ENCODE results near the gene CDKAL1. TPM values are rescaled to one million over a fixed set of nuclear protein-coding genes. Genes with fewer than 3 reads are reported as not detected.

CDKAL1 gene
- total RNA-seq, 1 donor from 2014 or later = 13.4 TPM

DNA sequence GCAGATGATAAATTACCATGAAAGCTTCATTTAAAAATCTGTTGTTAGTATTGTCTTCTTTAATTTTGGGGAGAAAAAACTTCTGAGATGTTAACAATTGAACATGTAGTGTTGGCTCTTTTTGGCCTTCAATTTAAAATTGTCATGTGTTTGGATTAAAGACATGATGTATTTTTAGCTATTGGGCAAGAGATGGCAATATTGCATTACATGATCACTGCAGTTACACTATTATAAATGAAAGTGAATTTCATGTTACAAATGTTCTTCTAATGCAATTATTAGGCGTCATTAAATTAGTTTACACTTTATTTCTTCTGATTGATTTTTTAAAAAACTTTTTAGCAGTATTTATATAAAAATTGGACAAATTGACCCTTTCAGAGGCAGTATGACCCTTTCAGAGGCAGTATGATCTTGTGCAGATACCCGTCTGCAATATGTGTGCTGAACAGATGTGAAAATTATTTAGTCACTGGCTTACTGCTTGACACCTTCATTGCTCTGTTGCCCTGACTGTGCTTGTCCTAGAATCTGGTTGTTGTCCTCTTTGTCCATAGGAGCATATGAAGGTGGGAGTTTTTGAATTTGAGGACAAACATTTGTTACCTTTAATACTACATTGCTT lies 25.8 kb downstream of the CDKAL1 start:
- TF ChIP-seq, protein P1, sequence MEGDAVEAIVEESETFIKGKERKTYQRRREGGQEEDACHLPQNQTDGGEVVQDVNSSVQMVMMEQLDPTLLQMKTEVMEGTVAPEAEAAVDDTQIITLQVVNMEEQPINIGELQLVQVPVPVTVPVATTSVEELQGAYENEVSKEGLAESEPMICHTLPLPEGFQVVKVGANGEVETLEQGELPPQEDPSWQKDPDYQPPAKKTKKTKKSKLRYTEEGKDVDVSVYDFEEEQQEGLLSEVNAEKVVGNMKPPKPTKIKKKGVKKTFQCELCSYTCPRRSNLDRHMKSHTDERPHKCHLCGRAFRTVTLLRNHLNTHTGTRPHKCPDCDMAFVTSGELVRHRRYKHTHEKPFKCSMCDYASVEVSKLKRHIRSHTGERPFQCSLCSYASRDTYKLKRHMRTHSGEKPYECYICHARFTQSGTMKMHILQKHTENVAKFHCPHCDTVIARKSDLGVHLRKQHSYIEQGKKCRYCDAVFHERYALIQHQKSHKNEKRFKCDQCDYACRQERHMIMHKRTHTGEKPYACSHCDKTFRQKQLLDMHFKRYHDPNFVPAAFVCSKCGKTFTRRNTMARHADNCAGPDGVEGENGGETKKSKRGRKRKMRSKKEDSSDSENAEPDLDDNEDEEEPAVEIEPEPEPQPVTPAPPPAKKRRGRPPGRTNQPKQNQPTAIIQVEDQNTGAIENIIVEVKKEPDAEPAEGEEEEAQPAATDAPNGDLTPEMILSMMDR (IDR thresholded peaks at IDR 0.05; ENCODE audit: insufficient read depth, low read length, severe bottlenecking) = no peak
- Histone ChIP-seq H3K4me3 (ENCODE audit: low read depth, low read length) (no peak overlapping the region), H3K36me3 (ENCODE audit: control insufficient read depth, insufficient read depth, low read length) (no peaks in the 10 kb centered on the region), H3K27me3 (ENCODE audit: control insufficient read depth, insufficient read depth, low read length) (no peaks in the 10 kb centered on the region)
- FAIRE-seq (no peak), DNase-seq (ENCODE audit: low read depth) (no peak)

DNA sequence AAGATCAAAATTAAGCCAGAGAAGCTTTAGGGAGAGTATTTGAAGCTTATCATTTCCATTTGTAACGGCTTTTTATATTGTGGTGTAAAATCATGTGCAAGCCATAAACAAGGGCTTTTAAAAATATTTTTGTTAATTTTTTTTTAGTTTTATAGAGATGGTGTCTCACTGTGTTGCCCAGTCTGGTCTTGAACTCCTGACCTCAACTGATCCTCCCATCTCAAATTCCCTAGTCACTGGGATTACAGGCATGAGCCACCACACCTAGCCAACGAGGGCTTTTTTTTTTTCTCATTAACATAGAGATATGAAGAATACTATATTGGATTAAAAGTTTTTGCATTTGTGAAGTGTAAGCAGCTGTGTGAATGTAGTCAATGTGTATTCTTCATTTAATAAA lies 29.1 kb downstream of the CDKAL1 start:
- H3K27me3 ChIP-seq (ENCODE audit: control insufficient read depth, insufficient read depth, low read length) = no peaks in the 10 kb centered on the region
- DNase-seq (ENCODE audit: low read depth) (no peak), FAIRE-seq (no peak)
- no peak overlapping the region for H3K4me3 ChIP-seq (ENCODE audit: low read depth, low read length)
- no peaks in the 10 kb centered on the region for H3K36me3 ChIP-seq (ENCODE audit: control insufficient read depth, insufficient read depth, low read length)
- TF ChIP-seq, protein P1 (IDR thresholded peaks at IDR 0.05; ENCODE audit: insufficient read depth, low read length, severe bottlenecking) = no peak

DNA sequence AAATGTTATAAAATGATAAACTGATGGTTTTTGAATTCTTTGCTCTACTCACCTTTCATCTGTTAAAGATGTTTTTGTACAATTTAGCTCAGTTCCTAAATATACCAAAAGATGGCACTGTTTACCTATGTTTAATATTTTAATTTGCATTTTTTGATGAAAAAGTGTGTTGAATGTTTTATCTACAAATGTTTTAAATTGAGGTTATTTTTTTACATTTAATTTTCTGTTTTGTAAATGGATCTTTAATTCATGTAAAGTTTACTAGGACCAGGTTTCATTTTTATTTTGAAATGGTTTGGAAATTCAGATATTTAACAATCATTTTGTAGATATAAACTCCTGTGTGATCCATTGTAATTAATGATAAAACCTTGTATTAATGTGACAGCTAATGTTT lies 30.0 kb downstream of the CDKAL1 start:
- FAIRE-seq = no peak
- no peak overlapping the region for H3K4me3 ChIP-seq (ENCODE audit: low read depth, low read length)
- H3K27me3 ChIP-seq (ENCODE audit: control insufficient read depth, insufficient read depth, low read length) = no peaks in the 10 kb centered on the region
- no peaks in the 10 kb centered on the region for H3K36me3 ChIP-seq (ENCODE audit: control insufficient read depth, insufficient read depth, low read length)
- DNase-seq (ENCODE audit: low read depth) = peak; percentile 20
- TF ChIP-seq, protein P1 (IDR thresholded peaks at IDR 0.05; ENCODE audit: insufficient read depth, low read length, severe bottlenecking) = peak; percentile 14

DNA sequence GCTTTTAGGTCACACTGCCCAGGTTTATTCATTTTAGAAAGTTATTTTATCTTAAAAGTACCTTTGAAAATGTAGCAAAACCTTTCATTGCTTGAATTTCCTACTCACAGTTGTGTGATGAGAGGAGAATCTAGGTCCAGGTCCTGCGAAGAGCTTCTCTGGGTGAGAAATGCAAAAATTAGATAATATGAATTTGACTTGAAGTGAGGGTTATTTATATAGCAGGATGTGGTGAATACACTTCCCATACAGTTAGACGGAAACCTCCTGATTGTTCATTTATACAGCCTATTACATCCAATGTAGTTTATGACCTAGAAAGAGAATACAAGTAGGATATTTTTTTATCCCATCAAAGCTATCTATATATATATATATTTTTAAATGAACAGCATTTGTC lies 30.5 kb downstream of the CDKAL1 start:
- TF ChIP-seq, protein P1 (IDR thresholded peaks at IDR 0.05; ENCODE audit: insufficient read depth, low read length, severe bottlenecking) = no peak
- FAIRE-seq (no peak), DNase-seq (ENCODE audit: low read depth) (no peak)
- Histone ChIP-seq H3K4me3 (ENCODE audit: low read depth, low read length) (no peak overlapping the region), H3K27me3 (ENCODE audit: control insufficient read depth, insufficient read depth, low read length) (no peaks in the 10 kb centered on the region), H3K36me3 (ENCODE audit: control insufficient read depth, insufficient read depth, low read length) (no peaks in the 10 kb centered on the region)

DNA sequence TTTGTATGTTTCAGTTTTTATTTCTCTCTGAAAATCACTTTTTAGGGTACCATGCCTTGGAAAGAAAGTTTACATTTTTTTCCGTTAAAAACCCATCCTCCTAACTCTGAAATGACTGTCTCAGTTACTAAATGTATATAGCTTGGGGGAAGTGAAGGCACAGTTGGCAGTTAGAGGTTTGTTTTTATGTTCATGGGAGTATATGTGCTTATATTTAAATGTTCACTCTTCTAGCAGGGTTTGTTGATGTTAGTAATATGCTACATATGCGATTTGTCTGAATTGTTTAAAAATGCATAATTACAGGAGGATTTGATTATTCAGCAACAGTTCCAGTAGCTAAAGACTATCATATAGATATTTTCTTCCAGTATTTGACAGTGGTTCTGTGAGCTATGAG lies 31.1 kb downstream of the CDKAL1 start:
- FAIRE-seq (no peak), DNase-seq (ENCODE audit: low read depth) (no peak)
- Histone ChIP-seq H3K4me3 (ENCODE audit: low read depth, low read length) (no peak overlapping the region), H3K27me3 (ENCODE audit: control insufficient read depth, insufficient read depth, low read length) (no peaks in the 10 kb centered on the region), H3K36me3 (ENCODE audit: control insufficient read depth, insufficient read depth, low read length) (no peaks in the 10 kb centered on the region)
- TF ChIP-seq, protein P1 (IDR thresholded peaks at IDR 0.05; ENCODE audit: insufficient read depth, low read length, severe bottlenecking) = no peak

DNA sequence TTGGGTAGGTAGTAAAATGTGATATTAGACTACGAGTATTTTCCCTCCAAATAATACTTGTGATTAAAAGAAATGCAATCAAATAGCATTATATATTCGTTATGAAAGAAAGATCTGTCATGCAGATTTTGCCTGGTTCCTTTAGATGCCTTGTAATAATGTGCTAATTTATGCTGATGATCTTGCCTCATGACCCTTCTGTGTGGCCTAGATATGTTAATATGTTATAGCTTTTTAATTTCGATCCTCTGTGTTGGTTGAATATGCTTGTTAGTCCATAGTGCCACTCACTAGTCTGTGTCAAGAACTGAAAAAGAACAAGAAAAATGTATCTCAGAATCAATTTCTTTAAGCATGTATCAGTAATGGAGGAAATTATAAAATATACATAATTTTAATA lies 31.9 kb downstream of the CDKAL1 start:
- Histone ChIP-seq H3K4me3 (ENCODE audit: low read depth, low read length) (no peak overlapping the region), H3K36me3 (ENCODE audit: control insufficient read depth, insufficient read depth, low read length) (no peaks in the 10 kb centered on the region), H3K27me3 (ENCODE audit: control insufficient read depth, insufficient read depth, low read length) (no peaks in the 10 kb centered on the region)
- DNase-seq (ENCODE audit: low read depth) (no peak), FAIRE-seq (no peak)
- TF ChIP-seq, protein P1 (IDR thresholded peaks at IDR 0.05; ENCODE audit: insufficient read depth, low read length, severe bottlenecking) = no peak
